Skeletal muscle cell (primary cell): Measurements from ENCODE around the gene PDGFD.
A peak's percentile ranks its signal among the peaks of the same experiment; 100 is the strongest.

Source experiments
- DNase-seq: peaks from one replicate; pipeline ENCODE4 v3.0.0-alpha.2; 2010; ENCODE audit warnings: low read depth
- H3K4me3 ChIP-seq: 2 replicates; pipeline ENCODE4 v1.5.1; 2011; ENCODE audit warnings: low read depth, mild to moderate bottlenecking, control low read depth, low read length, moderate library complexity

The PDGFD gene

DNA sequence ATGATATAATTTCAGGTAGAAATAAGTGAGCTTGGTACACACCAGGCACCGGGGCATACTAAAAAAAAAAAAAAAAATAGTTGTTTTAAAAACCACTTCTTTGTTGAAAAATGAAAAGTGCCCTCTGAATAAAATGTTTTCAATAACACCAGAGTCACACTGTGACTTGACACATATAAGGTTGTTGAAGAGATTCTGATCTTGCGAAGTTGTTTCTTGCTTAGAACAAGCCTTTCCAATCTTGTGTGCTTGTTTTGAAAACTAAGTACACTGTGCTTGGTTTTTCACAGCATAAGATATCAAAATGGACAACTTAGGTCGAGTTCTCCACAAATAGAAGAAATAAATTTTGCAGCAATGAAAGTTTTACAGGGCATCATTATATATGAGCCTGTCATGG is 17.0 kb downstream of the PDGFD start:
- no peak overlapping the region for H3K4me3 ChIP-seq
- no peak for DNase-seq

DNA sequence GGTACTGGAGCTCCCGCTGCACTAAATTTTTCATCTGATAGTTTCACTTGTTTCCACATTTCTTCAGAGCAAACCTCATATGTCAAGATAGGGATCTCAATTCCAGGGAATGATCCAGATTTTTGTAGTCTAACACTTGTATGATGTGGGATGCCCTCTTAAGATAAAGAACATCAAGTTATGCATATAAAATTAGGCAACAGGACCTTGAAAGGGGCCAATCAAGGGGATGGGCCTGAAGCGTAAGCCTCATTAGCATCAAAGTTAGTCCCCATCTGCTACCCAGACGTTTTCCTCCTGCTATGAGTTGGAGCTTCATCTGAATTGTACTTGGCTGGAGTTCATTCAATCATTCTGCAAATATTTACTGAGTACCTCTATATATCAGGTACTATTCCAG is 17.5 kb downstream of the PDGFD start:
- DNase-seq: no peak
- H3K4me3 ChIP-seq: no peak overlapping the region

DNA sequence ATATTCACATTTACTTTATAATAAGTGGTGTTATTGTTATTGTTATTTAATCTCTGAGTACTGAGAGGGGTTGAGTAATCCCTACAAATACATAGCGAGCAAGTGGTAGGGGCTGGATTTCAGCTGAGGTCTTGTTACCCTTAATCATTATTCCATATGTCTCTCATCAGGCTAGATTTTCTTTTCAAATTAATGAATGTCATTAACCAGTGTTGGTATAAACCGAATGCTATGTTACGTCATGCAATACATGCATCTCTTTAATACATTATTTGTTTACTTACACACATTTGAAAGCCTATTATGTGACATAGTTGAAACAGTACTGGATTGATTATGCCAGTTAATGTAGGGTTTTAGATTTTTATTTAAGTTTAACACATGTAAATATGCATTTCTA is 18.9 kb downstream of the PDGFD start:
- no peak overlapping the region for H3K4me3 ChIP-seq
- no peak for DNase-seq

GRCh38 chr11:104142698-104143097 is 21.2 kb downstream of the PDGFD start:
- no peak overlapping the region for H3K4me3 ChIP-seq
- no peak for DNase-seq

DNA sequence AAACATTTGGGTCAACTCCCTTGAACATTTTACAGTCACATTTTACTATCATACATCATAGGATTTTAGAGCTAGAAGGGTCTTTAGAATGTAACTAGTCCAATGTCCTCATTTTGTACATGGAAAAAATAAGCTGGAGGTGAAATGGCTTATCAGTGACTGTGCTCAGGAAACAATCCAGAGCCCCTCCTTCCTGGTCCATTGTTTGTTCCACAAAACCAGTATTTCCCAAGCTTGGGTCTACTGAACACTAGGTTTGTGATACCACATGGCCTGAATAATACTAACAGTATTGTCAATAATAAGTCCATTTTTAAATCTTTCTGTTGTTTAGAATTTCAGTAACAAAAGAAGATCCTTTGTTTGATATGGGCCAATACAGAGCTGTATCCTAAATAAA is 27.1 kb downstream of the PDGFD start:
- H3K4me3 ChIP-seq: no peak overlapping the region
- DNase-seq: no peak

GRCh38 chr11:104134745-104135144 is 29.2 kb downstream of the PDGFD start:
- no peak for DNase-seq
- no peak overlapping the region for H3K4me3 ChIP-seq

- no peak overlapping the region for H3K4me3 ChIP-seq
- no peak for DNase-seq
These were observed 33.8 kb downstream of the PDGFD start for GRCh38 chr11:104130161-104130560.

DNA sequence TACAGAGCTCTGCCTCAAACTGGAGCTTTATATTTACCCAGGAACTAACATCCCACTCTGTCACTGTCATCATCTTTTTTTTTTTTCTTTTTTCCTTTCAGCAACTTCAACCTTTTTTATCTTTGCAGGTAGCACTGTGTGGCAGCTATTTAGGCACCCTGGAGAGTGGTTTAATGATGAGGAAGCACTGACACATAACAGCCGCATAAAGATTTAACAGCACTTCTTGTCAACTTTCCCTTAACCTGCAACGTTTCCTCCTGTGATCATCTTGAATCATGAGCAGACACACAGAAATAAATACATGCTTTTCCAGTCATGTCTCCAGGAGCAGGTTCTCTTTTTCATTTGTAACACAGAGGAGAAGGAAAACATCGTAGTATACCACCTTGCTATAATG is 34.8 kb downstream of the PDGFD start:
- no peak overlapping the region for H3K4me3 ChIP-seq
- DNase-seq: no peak

- no peak overlapping the region for H3K4me3 ChIP-seq
- peak; percentile 73 for DNase-seq
These were observed 36.1 kb downstream of the PDGFD start for GRCh38 chr11:104127828-104128227.

DNA sequence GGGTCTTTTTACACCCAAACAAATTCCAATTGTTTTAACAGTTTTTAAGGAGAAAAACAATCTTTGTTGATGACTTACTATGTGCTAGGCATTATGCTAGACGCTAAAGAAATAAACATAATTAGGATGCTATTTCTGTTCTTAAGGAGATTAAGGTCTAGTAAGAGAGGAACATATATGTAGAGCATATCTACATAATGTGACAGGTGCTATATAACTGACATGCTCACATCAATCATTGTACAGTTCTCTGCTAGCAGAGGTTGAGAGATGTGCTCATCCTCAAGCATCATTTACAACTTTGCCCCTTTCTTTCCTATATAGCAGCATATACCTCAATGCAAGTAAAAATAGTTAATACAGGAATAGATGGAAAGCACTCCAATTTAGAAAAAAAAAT is 37.5 kb downstream of the PDGFD start:
- no peak overlapping the region for H3K4me3 ChIP-seq
- DNase-seq: no peak

- DNase-seq: no peak
- H3K4me3 ChIP-seq: no peak overlapping the region
These were observed 39.0 kb downstream of the PDGFD start for GRCh38 chr11:104124979-104125378.

GRCh38 chr11:104122836-104123235 is 41.1 kb downstream of the PDGFD start:
- H3K4me3 ChIP-seq: no peak overlapping the region
- no peak for DNase-seq

GRCh38 chr11:104122011-104122635 is 41.8 kb downstream of the PDGFD start:
- no peak for DNase-seq

GRCh38 chr11:104120493-104121137 is 43.3 kb downstream of the PDGFD start:
- no peak for DNase-seq
- no peak overlapping the region for H3K4me3 ChIP-seq

More at GRCh38 chr11:104122011-104122635, 41.8 kb downstream of the PDGFD start:
- no peak overlapping the region for H3K4me3 ChIP-seq

GRCh38 chr11:104118105-104118744 is 45.7 kb downstream of the PDGFD start:
- no peak for DNase-seq
- H3K4me3 ChIP-seq: no peak overlapping the region

DNA sequence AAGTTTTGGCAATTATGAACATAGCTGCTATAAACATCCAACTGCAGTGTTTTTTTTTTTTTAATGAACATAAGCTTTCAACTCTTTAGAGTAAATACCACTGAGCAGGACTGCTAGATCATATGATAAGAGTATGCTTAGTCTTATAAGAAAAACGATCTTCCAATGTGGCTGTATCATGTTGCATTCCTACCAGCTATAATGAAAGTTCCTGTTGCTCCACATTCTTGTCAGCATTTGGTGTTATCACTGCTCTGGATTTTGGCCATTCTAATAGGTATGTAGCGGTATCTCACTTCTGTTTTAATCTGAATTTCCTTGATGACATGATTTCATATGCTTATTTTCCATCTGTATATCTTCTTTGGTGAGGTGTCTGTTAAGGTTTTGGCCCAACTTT is 50.4 kb downstream of the PDGFD start:
- DNase-seq: no peak
- H3K4me3 ChIP-seq: no peak overlapping the region

DNA sequence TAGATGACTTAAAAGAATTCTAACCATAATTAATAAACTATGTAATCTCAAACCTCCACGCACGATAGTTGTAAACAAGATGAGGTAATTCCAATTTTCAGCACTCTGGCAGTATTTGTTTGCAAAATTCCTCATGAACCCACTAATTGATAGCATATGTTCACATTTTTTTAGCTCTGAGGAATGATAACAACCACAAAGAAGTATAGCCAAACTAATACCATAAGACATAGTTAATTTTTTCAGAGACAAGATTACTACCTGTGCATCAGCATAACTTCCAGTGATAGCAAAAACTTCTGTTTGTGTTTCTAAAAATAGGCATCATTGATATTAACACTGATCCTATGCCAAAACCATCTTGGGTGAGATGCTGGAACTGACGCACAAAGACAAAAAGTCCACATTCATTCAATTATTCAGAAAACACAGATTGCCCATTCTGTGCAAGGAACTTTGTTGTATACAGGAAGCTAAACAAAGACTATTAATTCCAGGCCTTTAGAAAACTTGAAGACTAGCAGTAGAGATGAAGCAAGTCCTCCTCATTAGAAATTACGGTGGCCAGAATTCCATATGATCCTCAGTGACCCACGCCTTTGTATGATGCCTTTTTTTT is 57.7 kb downstream of the PDGFD start:
- DNase-seq: no peak
- H3K4me3 ChIP-seq: no peak overlapping the region

GRCh38 chr11:104105155-104105554 is 58.8 kb downstream of the PDGFD start:
- H3K4me3 ChIP-seq: no peak overlapping the region
- DNase-seq: no peak

DNA sequence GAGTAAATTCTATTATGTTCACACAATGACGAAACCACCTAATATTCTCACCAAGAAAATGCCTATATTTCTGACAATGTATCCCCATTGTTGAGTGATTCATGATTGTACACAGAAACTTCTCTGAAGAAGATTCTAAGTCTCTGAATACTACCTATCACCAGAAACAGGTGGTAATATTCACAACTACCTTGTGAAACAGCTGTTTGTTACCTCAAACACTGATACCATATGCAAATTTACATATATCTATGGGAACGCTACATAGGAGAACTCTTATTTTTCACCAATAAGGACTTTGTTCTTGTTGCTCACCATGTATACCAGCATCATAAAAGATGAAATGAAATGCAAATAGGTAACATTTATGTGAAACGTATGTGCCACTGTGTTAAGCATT is 59.3 kb downstream of the PDGFD start:
- no peak overlapping the region for H3K4me3 ChIP-seq
- no peak for DNase-seq

- H3K4me3 ChIP-seq: no peak overlapping the region
- no peak for DNase-seq
These were observed 59.7 kb downstream of the PDGFD start for GRCh38 chr11:104104201-104104600.

- no peak for DNase-seq
- no peak overlapping the region for H3K4me3 ChIP-seq
These were observed 65.4 kb downstream of the PDGFD start for GRCh38 chr11:104098555-104098954.
